NCI-H2029 treated with DMSO at 0.1 percent for 48 hours (cell line): Measurements from ENCODE around the gene CSF1.
"Not testable (repeated sequence)": the region's sequence is repeated elsewhere in the genome, so short reads cannot be mapped to it uniquely, and the experiment has no call there.

Source experiments
- DNase-seq: peaks from one replicate; lab custom pipeline; 2025; lab: John Stamatoyannopoulos, UW

CSF1 gene

GRCh38 chr1:109902204-109902985 is 8.3 kb upstream of the CSF1 start:
- DNase-seq = no peak

GRCh38 chr1:109903376-109903930 is 7.2 kb upstream of the CSF1 start:
- DNase-seq = no peak

- no peak for DNase-seq
Observed at GRCh38 chr1:109904105-109904817, 6.4 kb upstream of the CSF1 start.

GRCh38 chr1:109905491-109905890 is 5.2 kb upstream of the CSF1 start:
- no peak for DNase-seq

- DNase-seq = no peak
Observed at GRCh38 chr1:109906160-109906838, 4.3 kb upstream of the CSF1 start.

- DNase-seq = no peak
Observed at GRCh38 chr1:109906839-109907180, 3.8 kb upstream of the CSF1 start.

- no peak for DNase-seq
Observed at GRCh38 chr1:109907190-109907774, 3.4 kb upstream of the CSF1 start.

GRCh38 chr1:109908836-109909235 is 1.8 kb upstream of the CSF1 start:
- DNase-seq = no peak

- DNase-seq = no peak
Observed at GRCh38 chr1:109909561-109909960, 1.1 kb upstream of the CSF1 start.

- DNase-seq = no peak
Observed at GRCh38 chr1:109910963-109911798, 532 bp downstream of the CSF1 start.

- no peak for DNase-seq
Observed at GRCh38 chr1:109912214-109912861, 1.7 kb downstream of the CSF1 start.

- no peak for DNase-seq
Observed at GRCh38 chr1:109912873-109913272, 2.2 kb downstream of the CSF1 start.

GRCh38 chr1:109913360-109913879 is 2.8 kb downstream of the CSF1 start:
- DNase-seq = no peak

- DNase-seq = no peak
Observed at GRCh38 chr1:109914587-109915240, 4.1 kb downstream of the CSF1 start.

GRCh38 chr1:109917051-109917767 is 6.6 kb downstream of the CSF1 start:
- no peak for DNase-seq

- no peak for DNase-seq
Observed at GRCh38 chr1:109917768-109918606, 7.3 kb downstream of the CSF1 start.

GRCh38 chr1:109918671-109919070 is 8.0 kb downstream of the CSF1 start:
- no peak for DNase-seq

GRCh38 chr1:109919303-109919702 is 8.7 kb downstream of the CSF1 start:
- no peak for DNase-seq

- DNase-seq = not testable (repeated sequence)
Observed at GRCh38 chr1:109920391-109920790, 9.7 kb downstream of the CSF1 start.
